CD4-positive, alpha-beta T cell (primary cell): ENCODE results near the gene CHAF1A. TPM values are rescaled to one million over a fixed set of nuclear protein-coding genes. Genes with fewer than 3 reads are reported as not detected.

Source experiments
- ATAC-seq: fragments of 200-7000 bp; cut with Tn5 transposase; one replicate; pipeline ENCODE4 v1.10.0; 2022; ENCODE audit warnings: mild to moderate bottlenecking; ENCODE audit not compliant: poor library complexity
- CTCF ChIA-PET: fragments of 350-600 bp; sonication (Branson Sonifier 250); formaldehyde crosslinking; loops from one replicate; lab custom pipeline; 2021; ENCODE audit warnings: antibody characterized with exemption, inconsistent platforms; lab: Charles Lee
- POLR2A ChIA-PET: fragments of 350-600 bp; sonication (Branson Sonifier 250); formaldehyde crosslinking; loops from one replicate; lab custom pipeline; 2021; ENCODE audit warnings: antibody characterized with exemption, inconsistent platforms; lab: Charles Lee
- DNase-seq, 14 experiments: peaks; one replicate each; pipeline ENCODE4 v3.0.0-alpha.2; 2013 to 2020; ENCODE audit warnings: mixed read lengths in 2 of 14
- H3K27ac ChIP-seq, 2 donors: one replicate each; pipeline versions ENCODE4 v1.5.1 to v1.7.0; 2013; ENCODE audit warnings: low read length in 2 of 2, low read depth in 1 of 2, mild to moderate bottlenecking in 1 of 2
- H3K27me3 ChIP-seq, 2 experiments: 1 replicate in 1 of 2; 2 replicates in 1 of 2; pipeline versions ENCODE4 v1.6.1 to v1.7.0; 2013; ENCODE audit warnings: low read length in 2 of 2, control low read depth in 1 of 2, mild to moderate bottlenecking in 1 of 2, moderate library complexity in 1 of 2; ENCODE audit not compliant: insufficient read depth in 2 of 2, control insufficient read depth in 1 of 2
- H3K36me3 ChIP-seq: one replicate; pipeline ENCODE4 v1.6.1; 2013; ENCODE audit warnings: low read length, control low read depth; ENCODE audit not compliant: insufficient read depth
- H3K4me1 ChIP-seq: one replicate; pipeline ENCODE4 v1.6.1; 2013; ENCODE audit warnings: low read length, control low read depth; ENCODE audit not compliant: insufficient read depth
- H3K4me3 ChIP-seq: one replicate; pipeline ENCODE4 v1.5.1; 2013; ENCODE audit warnings: mild to moderate bottlenecking, low read length, moderate library complexity
- H3K9me3 ChIP-seq, 2 experiments: 1 replicate in 1 of 2; 2 replicates in 1 of 2; pipeline versions ENCODE4 v1.6.1 to v1.7.0; 2013; ENCODE audit warnings: low read length in 2 of 2, mild to moderate bottlenecking in 2 of 2, control low read depth in 1 of 2, moderate library complexity in 1 of 2; ENCODE audit not compliant: control insufficient read depth in 1 of 2, insufficient read depth in 1 of 2
- H3K27ac Mint-ChIP-seq: one replicate; pipeline ENCODE4 v1.8.0; 2020; ENCODE audit warnings: mixed read lengths
- H3K27me3 Mint-ChIP-seq: one replicate; pipeline ENCODE4 v1.8.0; 2021; ENCODE audit warnings: mixed read lengths
- H3K36me3 Mint-ChIP-seq: one replicate; pipeline ENCODE4 v1.8.0; 2021; ENCODE audit warnings: low read depth, mixed read lengths
- H3K4me1 Mint-ChIP-seq: one replicate; pipeline ENCODE4 v1.8.0; 2021; ENCODE audit warnings: low read depth, mixed read lengths
- H3K4me3 Mint-ChIP-seq: one replicate; pipeline ENCODE4 v1.8.0; 2020; ENCODE audit warnings: mild to moderate bottlenecking, mixed read lengths
- H3K9me3 Mint-ChIP-seq: one replicate; pipeline ENCODE4 v1.8.0; 2020; ENCODE audit warnings: mixed read lengths
- CTCF ChIP-seq: fragments of 200-600 bp; IDR thresholded peaks from one replicate; pipeline ENCODE4 v1.8.0; 2022; ENCODE audit warnings: antibody characterized with exemption, mild to moderate bottlenecking
- intact Hi-C, 2 experiments: fragments of 100-400 bp; cut with DNase I in 1 of 2; cut with micrococcal nuclease in 1 of 2; formaldehyde crosslinking; loops; one replicate each; pipeline versions ENCODE4 v1.15.1 to v1.9.0; 2023 to 2025; cut with DNase I, micrococcal nuclease
- total RNA-seq, 174 experiments: library from RNA in 2 of 174; stranded (reverse) in 2 of 174; gene quantifications; one replicate each; pipeline ENCODE4 v1.2.3 and lab custom pipeline; 2021 to 2026

Gene CHAF1A
- total RNA-seq, 2 experiments from 2014 or later = 27.5 to 27.8 TPM

- TF ChIP-seq CTCF = no peak
- Histone ChIP-seq H3K27ac (no peak overlapping the region), H3K4me3 (no peak overlapping the region), H3K36me3 (peaks cover 40% of the 10 kb centered on the region), H3K4me1 (no peaks in the 10 kb centered on the region), H3K27me3 (no peaks in the 10 kb centered on the region), H3K9me3 (no peaks in the 10 kb centered on the region)
- peaks cover 16% of the 10 kb centered on the region for H3K36me3 Mint-ChIP-seq
- intact Hi-C loops = no loop called here
- H3K27me3 Mint-ChIP-seq = no peaks in the 10 kb centered on the region
- DNase-seq (no peak), ATAC-seq (no peak)
- CTCF ChIA-PET = no interaction called here
- H3K27ac Mint-ChIP-seq = no peak overlapping the region
- H3K4me3 Mint-ChIP-seq = no peak overlapping the region
- POLR2A ChIA-PET = no interaction called here
- H3K4me1 Mint-ChIP-seq = no peaks in the 10 kb centered on the region
- no peaks in the 10 kb centered on the region for H3K9me3 Mint-ChIP-seq
These were observed 40.7 kb downstream of the CHAF1A start for GRCh38 chr19:4443188-4443587.

- H3K27ac ChIP-seq = no peak overlapping the region
- no peak for ATAC-seq
- no peak overlapping the region for H3K4me3 ChIP-seq
- TF ChIP-seq CTCF = no peak
- H3K27me3 Mint-ChIP-seq = no peaks in the 10 kb centered on the region
- no peaks in the 10 kb centered on the region for H3K9me3 ChIP-seq
- no peaks in the 10 kb centered on the region for H3K27me3 ChIP-seq
- no peaks in the 10 kb centered on the region for H3K4me1 ChIP-seq
- peaks cover 25% of the 10 kb centered on the region for H3K36me3 Mint-ChIP-seq
- H3K4me3 Mint-ChIP-seq = no peak overlapping the region
- POLR2A ChIA-PET = no interaction called here
- CTCF ChIA-PET = no interaction called here
- DNase-seq = no peak
- intact Hi-C loops = no loop called here
- H3K4me1 Mint-ChIP-seq = no peaks in the 10 kb centered on the region
- peaks cover 50% of the 10 kb centered on the region for H3K36me3 ChIP-seq
- H3K9me3 Mint-ChIP-seq = no peaks in the 10 kb centered on the region
- no peak overlapping the region for H3K27ac Mint-ChIP-seq
These were observed 41.7 kb downstream of the CHAF1A start for GRCh38 chr19:4443966-4444764.

- no peak for ATAC-seq
- H3K4me3 ChIP-seq = no peak overlapping the region
- no peak overlapping the region for H3K27ac ChIP-seq
- intact Hi-C loops = no loop called here
- Mint-ChIP-seq H3K9me3 (no peaks in the 10 kb centered on the region), H3K27me3 (no peaks in the 10 kb centered on the region), H3K27ac (no peak overlapping the region), H3K4me3 (no peak overlapping the region), H3K4me1 (no peaks in the 10 kb centered on the region), H3K36me3 (peaks cover 34% of the 10 kb centered on the region)
- H3K27me3 ChIP-seq = no peaks in the 10 kb centered on the region
- peaks cover 55% of the 10 kb centered on the region for H3K36me3 ChIP-seq
- H3K4me1 ChIP-seq = no peaks in the 10 kb centered on the region
- POLR2A ChIA-PET = interaction anchor here (0.8 kb wide), 1 partner anchor 45 kb away, joined by 3 read pairs; the partner anchor contains the start of gene SH3GL1
- no peak for TF ChIP-seq CTCF
- H3K9me3 ChIP-seq = no peaks in the 10 kb centered on the region
- DNase-seq = no peak
- CTCF ChIA-PET = no interaction called here
These were observed 42.6 kb downstream of the CHAF1A start for GRCh38 chr19:4444765-4445741.
